Measurements from ENCODE around the gene FBXW10.
"Not testable (repeated sequence)": the region's sequence is repeated elsewhere in the genome, so short reads cannot be mapped to it uniquely, and the experiment has no call there.

The FBXW10 gene

GRCh38 chr17:18741228-18741627 is 2.6 kb upstream of the FBXW10 start:
- not testable (repeated sequence) for H3K27ac Mint-ChIP-seq; H3K36me3 Mint-ChIP-seq (ENCODE audit: low read depth); H3K4me3 Mint-ChIP-seq; H3K27me3 Mint-ChIP-seq; H3K4me1 Mint-ChIP-seq (ENCODE audit: low read depth); H3K9me3 Mint-ChIP-seq

GRCh38 chr17:18744726-18745125 is 872 bp downstream of the FBXW10 start:
- not testable (repeated sequence) for H3K4me1 Mint-ChIP-seq (ENCODE audit: low read depth); H3K9me3 Mint-ChIP-seq; H3K27me3 Mint-ChIP-seq; H3K27ac Mint-ChIP-seq; H3K4me3 Mint-ChIP-seq; H3K36me3 Mint-ChIP-seq (ENCODE audit: low read depth)

- not testable (repeated sequence) for H3K4me1 Mint-ChIP-seq (ENCODE audit: low read depth); H3K27me3 Mint-ChIP-seq; H3K4me3 Mint-ChIP-seq; H3K9me3 Mint-ChIP-seq; H3K36me3 Mint-ChIP-seq (ENCODE audit: low read depth); H3K27ac Mint-ChIP-seq
Observed at GRCh38 chr17:18746551-18746950, 2.7 kb downstream of the FBXW10 start.

GRCh38 chr17:18747501-18747900 is 3.6 kb downstream of the FBXW10 start:
- not testable (repeated sequence) for H3K4me1 Mint-ChIP-seq (ENCODE audit: low read depth); H3K36me3 Mint-ChIP-seq (ENCODE audit: low read depth); H3K27ac Mint-ChIP-seq; H3K4me3 Mint-ChIP-seq; H3K9me3 Mint-ChIP-seq; H3K27me3 Mint-ChIP-seq

GRCh38 chr17:18750242-18750641 is 6.4 kb downstream of the FBXW10 start:
- H3K4me1 Mint-ChIP-seq (ENCODE audit: low read depth); H3K36me3 Mint-ChIP-seq (ENCODE audit: low read depth); H3K27me3 Mint-ChIP-seq; H3K9me3 Mint-ChIP-seq; H3K27ac Mint-ChIP-seq; H3K4me3 Mint-ChIP-seq: not testable (repeated sequence)

- not testable (repeated sequence) for H3K27ac Mint-ChIP-seq; H3K4me1 Mint-ChIP-seq (ENCODE audit: low read depth); H3K4me3 Mint-ChIP-seq; H3K9me3 Mint-ChIP-seq; H3K27me3 Mint-ChIP-seq; H3K36me3 Mint-ChIP-seq (ENCODE audit: low read depth)
Observed at GRCh38 chr17:18753829-18754409, 10.1 kb downstream of the FBXW10 start.

GRCh38 chr17:18755969-18756368 is 12.1 kb downstream of the FBXW10 start:
- not testable (repeated sequence) for H3K27me3 Mint-ChIP-seq; H3K9me3 Mint-ChIP-seq; H3K4me1 Mint-ChIP-seq (ENCODE audit: low read depth); H3K36me3 Mint-ChIP-seq (ENCODE audit: low read depth); H3K27ac Mint-ChIP-seq; H3K4me3 Mint-ChIP-seq

GRCh38 chr17:18757368-18758044 is 13.7 kb downstream of the FBXW10 start:
- H3K27ac Mint-ChIP-seq; H3K4me3 Mint-ChIP-seq; H3K4me1 Mint-ChIP-seq (ENCODE audit: low read depth); H3K27me3 Mint-ChIP-seq; H3K36me3 Mint-ChIP-seq (ENCODE audit: low read depth); H3K9me3 Mint-ChIP-seq: not testable (repeated sequence)

GRCh38 chr17:18758344-18758743 is 14.5 kb downstream of the FBXW10 start:
- not testable (repeated sequence) for H3K4me1 Mint-ChIP-seq (ENCODE audit: low read depth); H3K36me3 Mint-ChIP-seq (ENCODE audit: low read depth); H3K4me3 Mint-ChIP-seq; H3K27me3 Mint-ChIP-seq; H3K27ac Mint-ChIP-seq; H3K9me3 Mint-ChIP-seq

GRCh38 chr17:18760221-18760620 is 16.4 kb downstream of the FBXW10 start:
- not testable (repeated sequence) for H3K27me3 Mint-ChIP-seq; H3K4me1 Mint-ChIP-seq (ENCODE audit: low read depth); H3K36me3 Mint-ChIP-seq (ENCODE audit: low read depth); H3K9me3 Mint-ChIP-seq; H3K4me3 Mint-ChIP-seq; H3K27ac Mint-ChIP-seq

- not testable (repeated sequence) for H3K27ac Mint-ChIP-seq; H3K4me1 Mint-ChIP-seq (ENCODE audit: low read depth); H3K9me3 Mint-ChIP-seq; H3K27me3 Mint-ChIP-seq; H3K4me3 Mint-ChIP-seq; H3K36me3 Mint-ChIP-seq (ENCODE audit: low read depth)
Observed at GRCh38 chr17:18770572-18770971, 26.7 kb downstream of the FBXW10 start.

- H3K36me3 Mint-ChIP-seq (ENCODE audit: low read depth); H3K4me3 Mint-ChIP-seq; H3K27me3 Mint-ChIP-seq; H3K27ac Mint-ChIP-seq; H3K9me3 Mint-ChIP-seq; H3K4me1 Mint-ChIP-seq (ENCODE audit: low read depth): not testable (repeated sequence)
Observed at GRCh38 chr17:18771066-18771465, 27.2 kb downstream of the FBXW10 start.

GRCh38 chr17:18772471-18772870 is 28.6 kb downstream of the FBXW10 start:
- H3K4me1 Mint-ChIP-seq (ENCODE audit: low read depth), result peaks cover 6% of the 10 kb centered on the region
- H3K27ac Mint-ChIP-seq, result no peak overlapping the region
- H3K9me3 Mint-ChIP-seq, result no peaks in the 10 kb centered on the region
- H3K36me3 Mint-ChIP-seq (ENCODE audit: low read depth), result no peaks in the 10 kb centered on the region
- no peak overlapping the region for H3K4me3 Mint-ChIP-seq
- no peaks in the 10 kb centered on the region for H3K27me3 Mint-ChIP-seq

- H3K9me3 Mint-ChIP-seq, H3K27me3 Mint-ChIP-seq: not testable (repeated sequence)
- Mint-ChIP-seq H3K27ac (peak within 1 kb of the TSS; percentile 80), H3K4me3 (peak within 1 kb of the TSS; percentile 84), H3K4me1 (ENCODE audit: low read depth) (peaks cover 28% of the 10 kb centered on the region), H3K36me3 (ENCODE audit: low read depth) (peaks cover 22% of the 10 kb centered on the region)
Observed at GRCh38 chr17:18780991-18781718, 37.3 kb downstream of the FBXW10 start, which contains the start of gene TVP23B. Gene TVP23B (plus strand): TSS chr17:18781183. CDS start chr17:18781294, 111 bp downstream.

- Mint-ChIP-seq H3K36me3 (ENCODE audit: low read depth) (peaks cover 22% of the 10 kb centered on the region), H3K4me1 (ENCODE audit: low read depth) (peaks cover 28% of the 10 kb centered on the region)
- H3K9me3 Mint-ChIP-seq, result not testable (repeated sequence)
Observed at GRCh38 chr17:18781805-18782204, 38.0 kb downstream of the FBXW10 start.

GRCh38 chr17:18785933-18786332 is 42.1 kb downstream of the FBXW10 start:
- not testable (repeated sequence) for H3K9me3 Mint-ChIP-seq, H3K4me3 Mint-ChIP-seq, H3K27me3 Mint-ChIP-seq, H3K27ac Mint-ChIP-seq
- Mint-ChIP-seq H3K4me1 (ENCODE audit: low read depth) (peaks cover 34% of the 10 kb centered on the region), H3K36me3 (ENCODE audit: low read depth) (peaks cover 28% of the 10 kb centered on the region)

More at GRCh38 chr17:18781805-18782204, 38.0 kb downstream of the FBXW10 start:
- peak overlapping the region; percentile 65 for H3K27ac Mint-ChIP-seq
- not testable (repeated sequence) for H3K27me3 Mint-ChIP-seq
- peak overlapping the region; percentile 84 for H3K4me3 Mint-ChIP-seq
